Left ventricle myocardium inferior (tissue), 1 donor: ENCODE results near the gene FREM1. TPM values are rescaled to one million over a fixed set of nuclear protein-coding genes. Genes with fewer than 3 reads are reported as not detected.

ENCODE experiments used
- DNase-seq: peaks from one replicate; pipeline ENCODE4 v3.0.0-alpha.2; 2020
- H3K27ac ChIP-seq: fragments of 200-600 bp; replicated peaks from 2 replicates; pipeline ENCODE4 v1.8.0; 2021
- H3K27me3 ChIP-seq: fragments of 200-600 bp; 2 replicates; pipeline ENCODE4 v1.8.0; 2021; ENCODE audit warnings: low read depth
- H3K36me3 ChIP-seq: fragments of 200-600 bp; 2 replicates; pipeline ENCODE4 v1.8.0; 2021
- H3K4me1 ChIP-seq: fragments of 200-600 bp; 2 replicates; pipeline ENCODE4 v1.8.0; 2021
- H3K4me3 ChIP-seq: fragments of 200-600 bp; 2 replicates; pipeline ENCODE4 v1.8.0; 2021; ENCODE audit warnings: mild to moderate bottlenecking, moderate library complexity
- H3K9me3 ChIP-seq: fragments of 200-600 bp; replicated peaks from 2 replicates; pipeline ENCODE4 v1.8.0; 2021
- intact Hi-C: fragments of 100-400 bp; cut with micrococcal nuclease; formaldehyde crosslinking; loops from one replicate; pipeline ENCODE4 v1.11.0; 2022
- total RNA-seq: library from RNA; stranded (reverse); fragmentation: NEBNext Ultra II Directional; extraction: Animal tissue kit (Norgen Biotek cat#: 25700); gene quantifications from one replicate; pipeline ENCODE4 v1.2.1, GENCODE V29; 2021
- TF ChIP-seq, protein P1 (sequence below): fragments of 200-600 bp; IDR thresholded peaks from 2 replicates; pipeline ENCODE4 v1.8.0; 2021; ENCODE audit warnings: antibody characterized with exemption, mild to moderate bottlenecking, borderline replicate concordance
- donor health status: DM: no; HTN: yes; CAD: no; lungs with severe emphysema.

Gene FREM1
- total RNA-seq, 1 donor from 2014 or later, result 3.0 TPM

- TF ChIP-seq, protein P1, sequence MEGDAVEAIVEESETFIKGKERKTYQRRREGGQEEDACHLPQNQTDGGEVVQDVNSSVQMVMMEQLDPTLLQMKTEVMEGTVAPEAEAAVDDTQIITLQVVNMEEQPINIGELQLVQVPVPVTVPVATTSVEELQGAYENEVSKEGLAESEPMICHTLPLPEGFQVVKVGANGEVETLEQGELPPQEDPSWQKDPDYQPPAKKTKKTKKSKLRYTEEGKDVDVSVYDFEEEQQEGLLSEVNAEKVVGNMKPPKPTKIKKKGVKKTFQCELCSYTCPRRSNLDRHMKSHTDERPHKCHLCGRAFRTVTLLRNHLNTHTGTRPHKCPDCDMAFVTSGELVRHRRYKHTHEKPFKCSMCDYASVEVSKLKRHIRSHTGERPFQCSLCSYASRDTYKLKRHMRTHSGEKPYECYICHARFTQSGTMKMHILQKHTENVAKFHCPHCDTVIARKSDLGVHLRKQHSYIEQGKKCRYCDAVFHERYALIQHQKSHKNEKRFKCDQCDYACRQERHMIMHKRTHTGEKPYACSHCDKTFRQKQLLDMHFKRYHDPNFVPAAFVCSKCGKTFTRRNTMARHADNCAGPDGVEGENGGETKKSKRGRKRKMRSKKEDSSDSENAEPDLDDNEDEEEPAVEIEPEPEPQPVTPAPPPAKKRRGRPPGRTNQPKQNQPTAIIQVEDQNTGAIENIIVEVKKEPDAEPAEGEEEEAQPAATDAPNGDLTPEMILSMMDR, result no peak
- peak overlapping the region; percentile 53 for H3K4me3 ChIP-seq
- no peaks in the 10 kb centered on the region for H3K9me3 ChIP-seq
- no peak for DNase-seq
- H3K27me3 ChIP-seq, result no peaks in the 10 kb centered on the region
- peak overlapping the region; percentile 69 for H3K27ac ChIP-seq
- H3K36me3 ChIP-seq, result no peaks in the 10 kb centered on the region
- intact Hi-C loops, result no loop called here
- H3K4me1 ChIP-seq, result peaks cover 28% of the 10 kb centered on the region
Measured at GRCh38 chr9:14909601-14909960, 647 bp downstream of the FREM1 start.

- Histone ChIP-seq H3K9me3 (no peaks in the 10 kb centered on the region), H3K4me3 (peak overlapping the region; percentile 53), H3K4me1 (peaks cover 28% of the 10 kb centered on the region), H3K36me3 (no peaks in the 10 kb centered on the region), H3K27ac (peak overlapping the region; percentile 69), H3K27me3 (no peaks in the 10 kb centered on the region)
- intact Hi-C loops, result no loop called here
- DNase-seq, result no peak
- TF ChIP-seq, protein P1, result no peak
Measured at GRCh38 chr9:14909181-14909580, 1.0 kb downstream of the FREM1 start.

GRCh38 chr9:14908295-14909180, 1.7 kb downstream of the FREM1 start:
- Histone ChIP-seq H3K4me1 (peaks cover 28% of the 10 kb centered on the region), H3K9me3 (no peaks in the 10 kb centered on the region), H3K36me3 (no peaks in the 10 kb centered on the region), H3K4me3 (peak overlapping the region; percentile 53), H3K27me3 (no peaks in the 10 kb centered on the region), H3K27ac (peak overlapping the region; percentile 69)
- intact Hi-C loops, result no loop called here
- no peak for DNase-seq
- TF ChIP-seq, protein P1, result no peak

GRCh38 chr9:14907696-14908095, 2.5 kb downstream of the FREM1 start:
- Histone ChIP-seq H3K4me3 (peak overlapping the region; percentile 53), H3K36me3 (no peaks in the 10 kb centered on the region), H3K27ac (peak overlapping the region; percentile 69), H3K4me1 (peaks cover 28% of the 10 kb centered on the region), H3K9me3 (no peaks in the 10 kb centered on the region), H3K27me3 (no peaks in the 10 kb centered on the region)
- TF ChIP-seq, protein P1, result no peak
- intact Hi-C loops, result no loop called here
- no peak for DNase-seq

DNA sequence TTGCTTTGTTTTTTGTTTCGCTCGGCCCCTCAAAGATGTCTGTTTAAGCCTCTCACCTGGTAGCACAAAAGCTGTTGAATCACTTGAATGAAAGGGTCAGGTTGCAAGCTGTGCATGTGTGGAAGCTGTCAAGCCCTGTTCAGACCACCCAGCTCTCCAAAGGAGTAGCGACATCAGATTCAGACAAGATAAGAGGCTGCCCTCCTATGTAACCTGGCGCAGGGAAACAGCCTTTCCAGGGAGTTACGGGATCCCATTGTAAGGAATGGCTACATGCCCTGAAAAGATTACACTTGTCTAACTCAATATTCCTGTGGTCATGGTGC, 2.9 kb downstream of the FREM1 start:
- TF ChIP-seq, protein P1, result no peak
- Histone ChIP-seq H3K27me3 (no peaks in the 10 kb centered on the region), H3K9me3 (no peaks in the 10 kb centered on the region), H3K36me3 (no peaks in the 10 kb centered on the region), H3K4me1 (peaks cover 28% of the 10 kb centered on the region), H3K27ac (peak overlapping the region; percentile 69), H3K4me3 (no peak overlapping the region)
- DNase-seq, result no peak
- intact Hi-C loops, result no loop called here
